ENCODE measurements around the gene RASIP1.

Gene RASIP1

GRCh38 chr19:48674921-48675824, 65.2 kb downstream of the RASIP1 start:
- peak; percentile 57 for DNase-seq (ENCODE audit: low read depth)

- DNase-seq (ENCODE audit: low read depth): no peak
Measured at GRCh38 chr19:48674216-48674809, 66.1 kb downstream of the RASIP1 start.

- DNase-seq (ENCODE audit: low read depth): no peak
Measured at GRCh38 chr19:48673436-48674100, 66.8 kb downstream of the RASIP1 start.

DNA sequence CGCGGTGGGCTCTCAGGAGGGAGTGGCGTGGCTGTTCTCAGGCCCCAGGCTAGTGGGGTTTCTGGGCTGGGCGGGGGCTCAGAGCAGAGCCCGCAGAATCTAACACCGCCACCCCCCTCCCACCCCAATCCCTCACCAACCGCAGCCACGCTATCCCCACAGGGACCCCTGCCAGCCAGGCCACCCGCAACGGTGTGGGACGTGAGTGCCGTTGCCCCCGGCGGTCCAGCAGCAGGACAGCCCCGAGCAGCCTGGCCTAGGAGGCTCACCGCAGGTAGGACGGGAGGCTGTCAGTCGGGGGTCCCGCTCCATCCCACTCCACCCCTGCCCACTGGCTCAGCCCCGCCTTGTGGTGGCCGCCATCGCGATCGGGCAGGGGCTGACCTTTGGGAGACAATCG, 67.4 kb downstream of the RASIP1 start, which contains the start of gene NTN5:
Gene NTN5, minus strand, starts transcription at position 24 of the 400 bp plus-strand sequence. CDS start 2,031 bp downstream, outside the sequence.
- DNase-seq (ENCODE audit: low read depth): no peak

DNA sequence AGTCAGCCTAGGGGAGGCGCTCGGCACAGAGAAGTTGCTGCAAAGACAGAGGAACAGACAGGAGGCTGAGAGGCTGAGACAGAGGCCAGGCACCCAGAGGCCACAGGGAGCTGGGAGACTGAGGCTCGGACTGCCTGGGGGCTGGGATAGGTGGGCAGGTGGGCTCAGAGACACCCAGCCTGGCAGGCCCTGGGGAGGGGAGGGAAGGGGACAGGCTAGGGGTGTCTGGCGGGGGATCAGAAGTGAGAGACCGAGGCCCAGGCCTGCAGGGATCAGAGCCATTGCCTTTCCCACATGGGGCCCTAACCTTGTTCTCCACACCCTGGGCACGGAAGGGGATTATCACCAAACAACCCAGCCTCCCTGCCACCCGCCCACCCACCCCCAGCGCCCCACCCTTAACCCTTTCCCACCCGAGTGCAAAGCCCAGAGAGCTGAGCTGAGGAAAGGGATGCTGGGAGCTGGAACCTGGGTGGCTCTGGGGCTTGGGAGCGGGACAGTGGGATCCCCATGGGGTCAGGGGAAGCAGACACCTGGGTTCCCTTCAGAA, 68.9 kb downstream of the RASIP1 start:
- no peak for DNase-seq (ENCODE audit: low read depth)

DNA sequence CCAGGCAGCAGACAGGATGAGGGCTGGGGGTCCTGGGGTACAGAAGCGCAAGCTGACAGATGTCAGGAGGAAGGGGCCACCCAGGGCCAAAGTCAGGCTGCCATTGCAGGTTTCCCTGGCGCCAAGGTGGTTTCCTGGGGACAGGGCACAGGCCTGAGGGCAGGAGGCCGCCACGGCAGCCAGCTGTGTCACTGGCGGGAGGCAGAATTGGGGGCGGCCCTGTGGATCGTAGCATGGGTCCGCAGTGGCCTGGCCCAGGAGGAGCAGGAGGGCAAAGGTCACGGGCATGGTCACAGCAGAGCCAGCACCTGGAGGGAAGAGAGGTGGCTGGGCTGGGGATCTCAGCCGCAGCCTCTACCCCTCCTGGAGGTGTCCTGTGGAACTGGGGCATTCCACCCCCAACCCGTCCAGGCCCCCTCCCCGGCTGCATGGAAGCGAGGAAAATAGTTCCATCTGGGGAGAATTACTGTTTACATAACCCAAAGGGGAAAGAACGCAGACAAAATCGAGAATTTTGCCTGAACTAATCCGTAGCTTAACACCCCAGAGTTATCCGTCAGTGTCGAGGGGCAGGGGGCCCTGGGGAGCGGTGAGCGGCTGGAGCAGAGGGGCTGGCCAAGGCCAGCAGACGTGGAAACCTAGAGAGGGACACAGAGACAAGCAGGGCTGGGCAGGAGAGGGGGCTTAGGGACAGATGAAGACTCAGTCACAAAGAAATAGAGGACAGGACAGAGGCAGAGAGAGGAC, 69.5 kb downstream of the RASIP1 start:
- DNase-seq (ENCODE audit: low read depth): no peak

All from activated T-helper 1 cell treated with Interleukin-2 at 50 U/mL for 16 hours (primary cell).